ENCODE measurements around the gene DYRK1A. TPM values are rescaled to one million over a fixed set of nuclear protein-coding genes. Genes with fewer than 3 reads are reported as not detected.

Gene DYRK1A
- total and polyA plus RNA-seq, 2 of the 13 experiments (the other 11 are each of a cell fraction or from before 2014, with no cell fraction given): 24.6 to 34.2 TPM

- TF ChIP-seq PHF21A (CRISPR knock-in tag; IDR thresholded peaks at IDR 0.05): no peak
- TF ChIP-seq MTF2 (CRISPR knock-in tag; IDR thresholded peaks at IDR 0.05; ENCODE audit: borderline replicate concordance): no peak
- TF ChIP-seq KDM1A (CRISPR knock-in tag; IDR thresholded peaks at IDR 0.05): no peak
- no peak for TF ChIP-seq AFF4 (CRISPR knock-in tag; IDR thresholded peaks at IDR 0.05)
- no peak for TF ChIP-seq ZNF569 (CRISPR knock-in tag; IDR thresholded peaks at IDR 0.05; ENCODE audit: borderline replicate concordance)
- no peak for TF ChIP-seq ATF6 (CRISPR knock-in tag; conservative IDR thresholded peaks at IDR 0.05)
- TF ChIP-seq GATA4 (IDR thresholded peaks at IDR 0.05; ENCODE audit: borderline replicate concordance, low read depth): no peak
- TF ChIP-seq FUBP1 (CRISPR knock-in tag; IDR thresholded peaks at IDR 0.05; ENCODE audit: borderline replicate concordance): no peak
- TF ChIP-seq HDAC2 (CRISPR knock-in tag; IDR thresholded peaks at IDR 0.05): peak; percentile 15; the same call in 1 of the 2 replicates
- no peak for TF ChIP-seq ATF5 (CRISPR knock-in tag; IDR thresholded peaks at IDR 0.05; ENCODE audit: low read depth)
- 0 out of 2 replicates have a peak, but pooled peaks have one; percentile 17 for TF ChIP-seq RARA (CRISPR knock-in tag; IDR thresholded peaks at IDR 0.05)
- TF ChIP-seq RBM22 (optimal IDR thresholded peaks at IDR 0.05; ENCODE audit: low read length): peak; percentile 99
- TF ChIP-seq RAD21 (CRISPR knock-in tag; IDR thresholded peaks at IDR 0.05): no peak
- peak; percentile 40; the same call in 1 of the 2 replicates for TF ChIP-seq POLR2AphosphoS5 (IDR thresholded peaks at IDR 0.05; ENCODE audit: low read depth, low read length)
These were observed 95.7 kb downstream of the DYRK1A start (continued) for GRCh38 chr21:37462087-37462861.
